ENCODE results near the gene EYS.

The EYS gene

GRCh38 chr6:63787021-63787420 is 1920.0 kb downstream of the EYS start:
- Histone ChIP-seq H3K4me1 (ENCODE audit: control insufficient read depth in 2 of 2, insufficient read depth in 2 of 2, low read length in 2 of 2) (no peaks in the 10 kb centered on the region), H3K9ac (ENCODE audit: low read depth in 1 of 2, low read length in 2 of 2) (no peak overlapping the region), H3K36me3 (ENCODE audit: control insufficient read depth in 2 of 2, insufficient read depth in 2 of 2, low read length in 2 of 2) (no peaks in the 10 kb centered on the region)

GRCh38 chr6:63785006-63785405 is 1922.0 kb downstream of the EYS start:
- Histone ChIP-seq H3K4me3 (ENCODE audit: low read length in 2 of 2) (no peak overlapping the region), H3K9me3 (ENCODE audit: control insufficient read depth in 2 of 2, low read length in 2 of 2) (no peaks in the 10 kb centered on the region), H3K27me3 (ENCODE audit: control insufficient read depth in 2 of 2, insufficient read depth in 2 of 2, low read length in 2 of 2) (no peaks in the 10 kb centered on the region), H3K27ac (ENCODE audit: low read depth in 2 of 2, low read length in 2 of 2) (no peak overlapping the region), H3K4me1 (ENCODE audit: control insufficient read depth in 2 of 2, insufficient read depth in 2 of 2, low read length in 2 of 2) (no peaks in the 10 kb centered on the region), H3K36me3 (ENCODE audit: control insufficient read depth in 2 of 2, insufficient read depth in 2 of 2, low read length in 2 of 2) (no peaks in the 10 kb centered on the region), H3K9ac (ENCODE audit: low read depth in 1 of 2, low read length in 2 of 2) (no peak overlapping the region)

More at GRCh38 chr6:63787021-63787420, 1920.0 kb downstream of the EYS start:
- no peak overlapping the region for H3K27ac ChIP-seq (ENCODE audit: low read depth in 2 of 2, low read length in 2 of 2)
- H3K27me3 ChIP-seq (ENCODE audit: control insufficient read depth in 2 of 2, insufficient read depth in 2 of 2, low read length in 2 of 2): no peaks in the 10 kb centered on the region
- no peak overlapping the region for H3K4me3 ChIP-seq (ENCODE audit: low read length in 2 of 2)
- no peaks in the 10 kb centered on the region for H3K9me3 ChIP-seq (ENCODE audit: control insufficient read depth in 2 of 2, low read length in 2 of 2)

GRCh38 chr6:63783096-63783495 is 1923.9 kb downstream of the EYS start:
- H3K4me3 ChIP-seq (ENCODE audit: low read length in 2 of 2): no peak overlapping the region
- H3K27me3 ChIP-seq (ENCODE audit: control insufficient read depth in 2 of 2, insufficient read depth in 2 of 2, low read length in 2 of 2): no peaks in the 10 kb centered on the region
- no peak overlapping the region for H3K27ac ChIP-seq (ENCODE audit: low read depth in 2 of 2, low read length in 2 of 2)
- no peaks in the 10 kb centered on the region for H3K9me3 ChIP-seq (ENCODE audit: control insufficient read depth in 2 of 2, low read length in 2 of 2)
- no peaks in the 10 kb centered on the region for H3K36me3 ChIP-seq (ENCODE audit: control insufficient read depth in 2 of 2, insufficient read depth in 2 of 2, low read length in 2 of 2)
- H3K9ac ChIP-seq (ENCODE audit: low read depth in 1 of 2, low read length in 2 of 2): no peak overlapping the region
- no peaks in the 10 kb centered on the region for H3K4me1 ChIP-seq (ENCODE audit: control insufficient read depth in 2 of 2, insufficient read depth in 2 of 2, low read length in 2 of 2)

- H3K27me3 ChIP-seq (ENCODE audit: control insufficient read depth in 2 of 2, insufficient read depth in 2 of 2, low read length in 2 of 2): no peaks in the 10 kb centered on the region
- no peaks in the 10 kb centered on the region for H3K4me1 ChIP-seq (ENCODE audit: control insufficient read depth in 2 of 2, insufficient read depth in 2 of 2, low read length in 2 of 2)
- no peaks in the 10 kb centered on the region for H3K9me3 ChIP-seq (ENCODE audit: control insufficient read depth in 2 of 2, low read length in 2 of 2)
- no peak overlapping the region for H3K27ac ChIP-seq (ENCODE audit: low read depth in 2 of 2, low read length in 2 of 2)
- no peak overlapping the region for H3K4me3 ChIP-seq (ENCODE audit: low read length in 2 of 2)
- H3K9ac ChIP-seq (ENCODE audit: low read depth in 1 of 2, low read length in 2 of 2): no peak overlapping the region
- H3K36me3 ChIP-seq (ENCODE audit: control insufficient read depth in 2 of 2, insufficient read depth in 2 of 2, low read length in 2 of 2): no peaks in the 10 kb centered on the region
These were observed 1932.1 kb downstream of the EYS start for GRCh38 chr6:63774961-63775360.

GRCh38 chr6:63773200-63773599 is 1933.8 kb downstream of the EYS start:
- Histone ChIP-seq H3K27me3 (ENCODE audit: control insufficient read depth in 2 of 2, insufficient read depth in 2 of 2, low read length in 2 of 2) (no peaks in the 10 kb centered on the region), H3K36me3 (ENCODE audit: control insufficient read depth in 2 of 2, insufficient read depth in 2 of 2, low read length in 2 of 2) (no peaks in the 10 kb centered on the region), H3K27ac (ENCODE audit: low read depth in 2 of 2, low read length in 2 of 2) (no peak overlapping the region), H3K9ac (ENCODE audit: low read depth in 1 of 2, low read length in 2 of 2) (no peak overlapping the region), H3K4me1 (ENCODE audit: control insufficient read depth in 2 of 2, insufficient read depth in 2 of 2, low read length in 2 of 2) (no peaks in the 10 kb centered on the region), H3K9me3 (ENCODE audit: control insufficient read depth in 2 of 2, low read length in 2 of 2) (no peaks in the 10 kb centered on the region), H3K4me3 (ENCODE audit: low read length in 2 of 2) (no peak overlapping the region)

GRCh38 chr6:63765828-63766227 is 1941.2 kb downstream of the EYS start:
- no peaks in the 10 kb centered on the region for H3K36me3 ChIP-seq (ENCODE audit: control insufficient read depth in 2 of 2, insufficient read depth in 2 of 2, low read length in 2 of 2)
- H3K27ac ChIP-seq (ENCODE audit: low read depth in 2 of 2, low read length in 2 of 2): no peak overlapping the region
- H3K9ac ChIP-seq (ENCODE audit: low read depth in 1 of 2, low read length in 2 of 2): no peak overlapping the region
- H3K27me3 ChIP-seq (ENCODE audit: control insufficient read depth in 2 of 2, insufficient read depth in 2 of 2, low read length in 2 of 2): no peaks in the 10 kb centered on the region
- H3K4me1 ChIP-seq (ENCODE audit: control insufficient read depth in 2 of 2, insufficient read depth in 2 of 2, low read length in 2 of 2): no peaks in the 10 kb centered on the region
- H3K9me3 ChIP-seq (ENCODE audit: control insufficient read depth in 2 of 2, low read length in 2 of 2): no peaks in the 10 kb centered on the region
- no peak overlapping the region for H3K4me3 ChIP-seq (ENCODE audit: low read length in 2 of 2)

- no peaks in the 10 kb centered on the region for H3K9me3 ChIP-seq (ENCODE audit: control insufficient read depth in 2 of 2, low read length in 2 of 2)
- peaks cover 0 to 3% of the 10 kb centered on the region in 2 donors for H3K4me1 ChIP-seq (ENCODE audit: control insufficient read depth in 2 of 2, insufficient read depth in 2 of 2, low read length in 2 of 2)
- H3K27me3 ChIP-seq (ENCODE audit: control insufficient read depth in 2 of 2, insufficient read depth in 2 of 2, low read length in 2 of 2): no peaks in the 10 kb centered on the region
- no peak overlapping the region for H3K9ac ChIP-seq (ENCODE audit: low read depth in 1 of 2, low read length in 2 of 2)
- no peaks in the 10 kb centered on the region for H3K36me3 ChIP-seq (ENCODE audit: control insufficient read depth in 2 of 2, insufficient read depth in 2 of 2, low read length in 2 of 2)
- H3K4me3 ChIP-seq (ENCODE audit: low read length in 2 of 2): no peak overlapping the region
- H3K27ac ChIP-seq (ENCODE audit: low read depth in 2 of 2, low read length in 2 of 2): no peak overlapping the region
These were observed 1942.6 kb downstream of the EYS start for GRCh38 chr6:63764318-63764916.

- Histone ChIP-seq H3K4me3 (ENCODE audit: low read length in 2 of 2) (no peak overlapping the region), H3K27me3 (ENCODE audit: control insufficient read depth in 2 of 2, insufficient read depth in 2 of 2, low read length in 2 of 2) (no peaks in the 10 kb centered on the region), H3K9ac (ENCODE audit: low read depth in 1 of 2, low read length in 2 of 2) (no peak overlapping the region), H3K4me1 (ENCODE audit: control insufficient read depth in 2 of 2, insufficient read depth in 2 of 2, low read length in 2 of 2) (peaks cover 0 to 3% of the 10 kb centered on the region in 2 donors), H3K27ac (ENCODE audit: low read depth in 2 of 2, low read length in 2 of 2) (no peak overlapping the region), H3K36me3 (ENCODE audit: control insufficient read depth in 2 of 2, insufficient read depth in 2 of 2, low read length in 2 of 2) (no peaks in the 10 kb centered on the region), H3K9me3 (ENCODE audit: control insufficient read depth in 2 of 2, low read length in 2 of 2) (no peaks in the 10 kb centered on the region)
These were observed 1946.8 kb downstream of the EYS start for GRCh38 chr6:63760199-63760598.

- no peaks in the 10 kb centered on the region for H3K9me3 ChIP-seq (ENCODE audit: control insufficient read depth in 2 of 2, low read length in 2 of 2)
- peaks cover 0 to 3% of the 10 kb centered on the region in 2 donors for H3K4me1 ChIP-seq (ENCODE audit: control insufficient read depth in 2 of 2, insufficient read depth in 2 of 2, low read length in 2 of 2)
- H3K27me3 ChIP-seq (ENCODE audit: control insufficient read depth in 2 of 2, insufficient read depth in 2 of 2, low read length in 2 of 2): no peaks in the 10 kb centered on the region
- no peak overlapping the region for H3K9ac ChIP-seq (ENCODE audit: low read depth in 1 of 2, low read length in 2 of 2)
- H3K4me3 ChIP-seq (ENCODE audit: low read length in 2 of 2): no peak overlapping the region
- no peaks in the 10 kb centered on the region for H3K36me3 ChIP-seq (ENCODE audit: control insufficient read depth in 2 of 2, insufficient read depth in 2 of 2, low read length in 2 of 2)
- H3K27ac ChIP-seq (ENCODE audit: low read depth in 2 of 2, low read length in 2 of 2): no peak overlapping the region
These were observed 1947.4 kb downstream of the EYS start for GRCh38 chr6:63759605-63760105.

- H3K9me3 ChIP-seq (ENCODE audit: control insufficient read depth in 2 of 2, low read length in 2 of 2): no peaks in the 10 kb centered on the region
- no peak overlapping the region for H3K4me3 ChIP-seq (ENCODE audit: low read length in 2 of 2)
- no peaks in the 10 kb centered on the region for H3K36me3 ChIP-seq (ENCODE audit: control insufficient read depth in 2 of 2, insufficient read depth in 2 of 2, low read length in 2 of 2)
- H3K27me3 ChIP-seq (ENCODE audit: control insufficient read depth in 2 of 2, insufficient read depth in 2 of 2, low read length in 2 of 2): no peaks in the 10 kb centered on the region
- H3K27ac ChIP-seq (ENCODE audit: low read depth in 2 of 2, low read length in 2 of 2): no peak overlapping the region
- H3K4me1 ChIP-seq (ENCODE audit: control insufficient read depth in 2 of 2, insufficient read depth in 2 of 2, low read length in 2 of 2): peaks cover 0 to 3% of the 10 kb centered on the region in 2 donors
- H3K9ac ChIP-seq (ENCODE audit: low read depth in 1 of 2, low read length in 2 of 2): no peak overlapping the region
These were observed 1949.2 kb downstream of the EYS start for GRCh38 chr6:63757826-63758225.
